HCT116 (cell line): ENCODE data around the gene DNAAF1.

Experiments
- EZH2 ChIP-seq: fragments of 200-600 bp; sonication (generic); IDR thresholded peaks from 2 replicates; pipeline ENCODE4 v1.6.1; 2017; ENCODE audit warnings: antibody characterized with exemption, mixed run types
- EZH2phosphoT487 ChIP-seq: fragments of 200-600 bp; IDR thresholded peaks from 2 replicates; pipeline ENCODE4 v1.6.1; 2018; ENCODE audit warnings: antibody characterized with exemption, borderline replicate concordance
- POLR2A ChIP-seq: IDR thresholded peaks from 2 replicates; pipeline ENCODE4 v1.7.0; 2011; ENCODE audit warnings: borderline replicate concordance; ENCODE audit not compliant: insufficient read depth, insufficient read length; ENCODE audit errors: extremely low read depth
- POLR2AphosphoS5 ChIP-seq: IDR thresholded peaks from 2 replicates; pipeline ENCODE4 v1.6.1; 2011; ENCODE audit warnings: mild to moderate bottlenecking, low read depth, low read length, moderate library complexity
- RAD21 ChIP-seq: IDR thresholded peaks from 2 replicates; pipeline ENCODE4 v1.6.1; 2012; ENCODE audit warnings: low read depth, mild to moderate bottlenecking
- SRF ChIP-seq: IDR thresholded peaks from 2 replicates; pipeline ENCODE4 v1.6.1; 2012; ENCODE audit warnings: low read depth
- TCF7L2 ChIP-seq: IDR thresholded peaks from 2 replicates; pipeline ENCODE4 v1.7.0; 2011; ENCODE audit warnings: borderline replicate concordance, inconsistent platforms; ENCODE audit not compliant: insufficient read depth, insufficient read length; ENCODE audit errors: extremely low read depth
- YY1 ChIP-seq: IDR thresholded peaks from 2 replicates; pipeline ENCODE4 v1.6.1; 2011; ENCODE audit warnings: low read length, low read depth, moderate library complexity, mild to moderate bottlenecking; ENCODE audit not compliant: insufficient replicate concordance; ENCODE audit errors: extremely low read depth
- ZBTB33 ChIP-seq: IDR thresholded peaks from 2 replicates; pipeline ENCODE4 v1.6.1; 2011; ENCODE audit warnings: mild to moderate bottlenecking, low read length, moderate library complexity; ENCODE audit not compliant: insufficient replicate concordance; ENCODE audit errors: extremely low read depth
- ZNF274 ChIP-seq: fragments of 200-500 bp; sonication (Bioruptor generic); IDR thresholded peaks from 2 replicates; pipeline ENCODE4 v1.6.1; 2014; ENCODE audit warnings: mild to moderate bottlenecking, low read depth, low read length, inconsistent platforms
- TF ChIP-seq, protein P1 (sequence below): IDR thresholded peaks from 2 replicates; pipeline ENCODE4 v1.6.1; 2012
- TF ChIP-seq, protein P2 (sequence below), 3 experiments: fragments of 200-600 bp in 1 of 3; sonication (generic) in 1 of 3; IDR thresholded peaks in 2 of 3; conservative IDR thresholded peaks in 1 of 3; 2 replicates each; pipeline ENCODE4 v1.5.1; 2012 to 2017; ENCODE audit warnings: low read depth in 2 of 3, low read length in 2 of 3, antibody characterized with exemption in 1 of 3, borderline replicate concordance in 1 of 3, control low read depth in 1 of 3, mild to moderate bottlenecking in 1 of 3, mixed read lengths in 1 of 3, mixed run types in 1 of 3, moderate library complexity in 1 of 3; ENCODE audit not compliant: insufficient read depth in 1 of 3
- TF ChIP-seq, protein P3 (sequence below): IDR thresholded peaks from 2 replicates; pipeline ENCODE4 v1.6.1; 2012; ENCODE audit warnings: low read depth
- TF ChIP-seq, protein P4 (sequence below): IDR thresholded peaks from 2 replicates; pipeline ENCODE4 v1.6.1; 2012

- no peak for TF ChIP-seq EZH2
- no peak for TF ChIP-seq POLR2AphosphoS5
- TF ChIP-seq, protein P1, sequence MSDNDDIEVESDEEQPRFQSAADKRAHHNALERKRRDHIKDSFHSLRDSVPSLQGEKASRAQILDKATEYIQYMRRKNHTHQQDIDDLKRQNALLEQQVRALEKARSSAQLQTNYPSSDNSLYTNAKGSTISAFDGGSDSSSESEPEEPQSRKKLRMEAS, result no peak
- TF ChIP-seq EZH2phosphoT487, result no peak
- TF ChIP-seq, protein P2, sequence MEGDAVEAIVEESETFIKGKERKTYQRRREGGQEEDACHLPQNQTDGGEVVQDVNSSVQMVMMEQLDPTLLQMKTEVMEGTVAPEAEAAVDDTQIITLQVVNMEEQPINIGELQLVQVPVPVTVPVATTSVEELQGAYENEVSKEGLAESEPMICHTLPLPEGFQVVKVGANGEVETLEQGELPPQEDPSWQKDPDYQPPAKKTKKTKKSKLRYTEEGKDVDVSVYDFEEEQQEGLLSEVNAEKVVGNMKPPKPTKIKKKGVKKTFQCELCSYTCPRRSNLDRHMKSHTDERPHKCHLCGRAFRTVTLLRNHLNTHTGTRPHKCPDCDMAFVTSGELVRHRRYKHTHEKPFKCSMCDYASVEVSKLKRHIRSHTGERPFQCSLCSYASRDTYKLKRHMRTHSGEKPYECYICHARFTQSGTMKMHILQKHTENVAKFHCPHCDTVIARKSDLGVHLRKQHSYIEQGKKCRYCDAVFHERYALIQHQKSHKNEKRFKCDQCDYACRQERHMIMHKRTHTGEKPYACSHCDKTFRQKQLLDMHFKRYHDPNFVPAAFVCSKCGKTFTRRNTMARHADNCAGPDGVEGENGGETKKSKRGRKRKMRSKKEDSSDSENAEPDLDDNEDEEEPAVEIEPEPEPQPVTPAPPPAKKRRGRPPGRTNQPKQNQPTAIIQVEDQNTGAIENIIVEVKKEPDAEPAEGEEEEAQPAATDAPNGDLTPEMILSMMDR (IDR thresholded peaks at IDR 0.05 in 2 of 3, conservative IDR thresholded peaks at IDR 0.05 in 1 of 3; ENCODE audit: borderline replicate concordance in 1 of 3, insufficient read depth in 1 of 3, low read depth in 2 of 3, low read length in 2 of 3), result no peak
- TF ChIP-seq, protein P3, sequence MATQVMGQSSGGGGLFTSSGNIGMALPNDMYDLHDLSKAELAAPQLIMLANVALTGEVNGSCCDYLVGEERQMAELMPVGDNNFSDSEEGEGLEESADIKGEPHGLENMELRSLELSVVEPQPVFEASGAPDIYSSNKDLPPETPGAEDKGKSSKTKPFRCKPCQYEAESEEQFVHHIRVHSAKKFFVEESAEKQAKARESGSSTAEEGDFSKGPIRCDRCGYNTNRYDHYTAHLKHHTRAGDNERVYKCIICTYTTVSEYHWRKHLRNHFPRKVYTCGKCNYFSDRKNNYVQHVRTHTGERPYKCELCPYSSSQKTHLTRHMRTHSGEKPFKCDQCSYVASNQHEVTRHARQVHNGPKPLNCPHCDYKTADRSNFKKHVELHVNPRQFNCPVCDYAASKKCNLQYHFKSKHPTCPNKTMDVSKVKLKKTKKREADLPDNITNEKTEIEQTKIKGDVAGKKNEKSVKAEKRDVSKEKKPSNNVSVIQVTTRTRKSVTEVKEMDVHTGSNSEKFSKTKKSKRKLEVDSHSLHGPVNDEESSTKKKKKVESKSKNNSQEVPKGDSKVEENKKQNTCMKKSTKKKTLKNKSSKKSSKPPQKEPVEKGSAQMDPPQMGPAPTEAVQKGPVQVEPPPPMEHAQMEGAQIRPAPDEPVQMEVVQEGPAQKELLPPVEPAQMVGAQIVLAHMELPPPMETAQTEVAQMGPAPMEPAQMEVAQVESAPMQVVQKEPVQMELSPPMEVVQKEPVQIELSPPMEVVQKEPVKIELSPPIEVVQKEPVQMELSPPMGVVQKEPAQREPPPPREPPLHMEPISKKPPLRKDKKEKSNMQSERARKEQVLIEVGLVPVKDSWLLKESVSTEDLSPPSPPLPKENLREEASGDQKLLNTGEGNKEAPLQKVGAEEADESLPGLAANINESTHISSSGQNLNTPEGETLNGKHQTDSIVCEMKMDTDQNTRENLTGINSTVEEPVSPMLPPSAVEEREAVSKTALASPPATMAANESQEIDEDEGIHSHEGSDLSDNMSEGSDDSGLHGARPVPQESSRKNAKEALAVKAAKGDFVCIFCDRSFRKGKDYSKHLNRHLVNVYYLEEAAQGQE, result no peak
- TF ChIP-seq SRF, result no peak
- TF ChIP-seq, protein P4, sequence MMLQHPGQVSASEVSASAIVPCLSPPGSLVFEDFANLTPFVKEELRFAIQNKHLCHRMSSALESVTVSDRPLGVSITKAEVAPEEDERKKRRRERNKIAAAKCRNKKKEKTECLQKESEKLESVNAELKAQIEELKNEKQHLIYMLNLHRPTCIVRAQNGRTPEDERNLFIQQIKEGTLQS, result no peak
- TF ChIP-seq POLR2A, result no peak
- no peak for TF ChIP-seq ZBTB33
- TF ChIP-seq RAD21, result no peak
- TF ChIP-seq YY1, result no peak
- no peak for TF ChIP-seq ZNF274
- no peak for TF ChIP-seq TCF7L2
Observed at GRCh38 chr16:84150926-84151325, 5.8 kb downstream of the DNAAF1 start.
